Osteoblast (primary cell): ENCODE measurements around the gene COA8. TPM values are rescaled to one million over a fixed set of nuclear protein-coding genes. Genes with fewer than 3 reads are reported as not detected.

ENCODE experiments used
- DNase-seq: peaks from one replicate; pipeline ENCODE4 v3.0.0; 2011; ENCODE audit warnings: low spot score, mixed read lengths; ENCODE audit not compliant: insufficient read length; ENCODE audit errors: missing footprints
- H2AFZ ChIP-seq: 2 replicates; pipeline ENCODE4 v1.6.0; 2011; ENCODE audit warnings: mild to moderate bottlenecking, low read length
- H3K27ac ChIP-seq: 2 replicates; pipeline ENCODE4 v1.5.1; 2011; ENCODE audit warnings: mild to moderate bottlenecking, low read depth, low read length, moderate library complexity
- H3K27me3 ChIP-seq: 2 replicates; pipeline ENCODE4 v1.6.0; 2012; ENCODE audit warnings: mild to moderate bottlenecking, control low read depth, inconsistent platforms, low read length, moderate library complexity; ENCODE audit not compliant: insufficient read depth
- H3K36me3 ChIP-seq: 2 replicates; pipeline ENCODE4 v1.5.1; 2011; ENCODE audit warnings: mild to moderate bottlenecking, low read length, control low read depth, moderate library complexity; ENCODE audit not compliant: insufficient read depth
- H3K4me1 ChIP-seq: 2 replicates; pipeline ENCODE4 v1.5.1; 2011; ENCODE audit warnings: mild to moderate bottlenecking, low read length, control low read depth, moderate library complexity; ENCODE audit not compliant: insufficient read depth
- H3K4me2 ChIP-seq: 2 replicates; pipeline ENCODE4 v1.6.0; 2011; ENCODE audit warnings: mild to moderate bottlenecking, low read length; ENCODE audit not compliant: insufficient read depth
- H3K4me3 ChIP-seq: fragments of 200-600 bp; sonication (generic); 3 replicates; pipeline ENCODE4 v1.5.1; 2012; ENCODE audit warnings: mild to moderate bottlenecking, low read length, inconsistent platforms; ENCODE audit not compliant: insufficient read depth
- H3K79me2 ChIP-seq: 2 replicates; pipeline ENCODE4 v1.6.0; 2012; ENCODE audit warnings: mild to moderate bottlenecking, low read length, control low read depth, inconsistent platforms; ENCODE audit not compliant: insufficient read depth
- H3K9me3 ChIP-seq: 2 replicates; pipeline ENCODE4 v1.5.1; 2011; ENCODE audit warnings: low read depth, low read length, control low read depth
- H4K20me1 ChIP-seq: 2 replicates; pipeline ENCODE4 v1.6.0; 2012; ENCODE audit warnings: mild to moderate bottlenecking, low read length, control low read depth; ENCODE audit not compliant: insufficient read depth
- total RNA-seq: library from RNA; depleted of rRNA; stranded (reverse); fragments of >200 nt; gene quantifications from 2 replicates; pipeline ENCODE4 v1.2.3, GENCODE V29; 2012
- TF ChIP-seq, protein P1 (sequence below): IDR thresholded peaks from 2 replicates; pipeline ENCODE4 v1.5.1; 2011; ENCODE audit warnings: mild to moderate bottlenecking, low read depth, low read length, moderate library complexity; ENCODE audit errors: extremely low read depth

The COA8 gene
- total RNA-seq, 1 donor: 24.6 TPM

GRCh38 chr14:103521951-103522563 is 40.7 kb upstream of the COA8 start:
- no peak overlapping the region for H2AFZ ChIP-seq
- H3K27ac ChIP-seq: no peak overlapping the region
- TF ChIP-seq, protein P1, sequence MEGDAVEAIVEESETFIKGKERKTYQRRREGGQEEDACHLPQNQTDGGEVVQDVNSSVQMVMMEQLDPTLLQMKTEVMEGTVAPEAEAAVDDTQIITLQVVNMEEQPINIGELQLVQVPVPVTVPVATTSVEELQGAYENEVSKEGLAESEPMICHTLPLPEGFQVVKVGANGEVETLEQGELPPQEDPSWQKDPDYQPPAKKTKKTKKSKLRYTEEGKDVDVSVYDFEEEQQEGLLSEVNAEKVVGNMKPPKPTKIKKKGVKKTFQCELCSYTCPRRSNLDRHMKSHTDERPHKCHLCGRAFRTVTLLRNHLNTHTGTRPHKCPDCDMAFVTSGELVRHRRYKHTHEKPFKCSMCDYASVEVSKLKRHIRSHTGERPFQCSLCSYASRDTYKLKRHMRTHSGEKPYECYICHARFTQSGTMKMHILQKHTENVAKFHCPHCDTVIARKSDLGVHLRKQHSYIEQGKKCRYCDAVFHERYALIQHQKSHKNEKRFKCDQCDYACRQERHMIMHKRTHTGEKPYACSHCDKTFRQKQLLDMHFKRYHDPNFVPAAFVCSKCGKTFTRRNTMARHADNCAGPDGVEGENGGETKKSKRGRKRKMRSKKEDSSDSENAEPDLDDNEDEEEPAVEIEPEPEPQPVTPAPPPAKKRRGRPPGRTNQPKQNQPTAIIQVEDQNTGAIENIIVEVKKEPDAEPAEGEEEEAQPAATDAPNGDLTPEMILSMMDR: no peak
- peak; percentile 91 for DNase-seq
- no peaks in the 10 kb centered on the region for H3K79me2 ChIP-seq
- H3K9me3 ChIP-seq: no peaks in the 10 kb centered on the region
- H4K20me1 ChIP-seq: peaks cover 5% of the 10 kb centered on the region
- no peaks in the 10 kb centered on the region for H3K36me3 ChIP-seq
- peak overlapping the region; percentile 64 for H3K4me3 ChIP-seq
- peak overlapping the region; percentile 65 for H3K4me2 ChIP-seq
- H3K4me1 ChIP-seq: peaks cover 26% of the 10 kb centered on the region
- peaks cover 28% of the 10 kb centered on the region for H3K27me3 ChIP-seq

GRCh38 chr14:103522649-103523574 is 39.8 kb upstream of the COA8 start, which contains the start of gene CKB:
Gene CKB (minus strand): TSS chr14:103522830. CDS start chr14:103522493, 337 bp downstream.
- Histone ChIP-seq H3K4me3 (peak within 1 kb of the TSS; percentile 64), H2AFZ (no peak within 1 kb of the TSS), H3K9me3 (no peaks in the 10 kb centered on the region), H3K79me2 (no peaks in the 10 kb centered on the region), H4K20me1 (peaks cover 5% of the 10 kb centered on the region), H3K4me2 (peak within 1 kb of the TSS; percentile 65), H3K27me3 (peaks cover 28% of the 10 kb centered on the region), H3K4me1 (peaks cover 35% of the 10 kb centered on the region), H3K27ac (no peak within 1 kb of the TSS), H3K36me3 (no peaks in the 10 kb centered on the region)
- TF ChIP-seq, protein P1: no peak
- DNase-seq: peak; percentile 98

GRCh38 chr14:103523575-103523954 is 39.2 kb upstream of the COA8 start:
- DNase-seq: peak; percentile 69
- Histone ChIP-seq H3K4me3 (no peak overlapping the region), H3K4me1 (peaks cover 41% of the 10 kb centered on the region), H3K27ac (no peak overlapping the region), H4K20me1 (peaks cover 5% of the 10 kb centered on the region), H3K4me2 (no peak overlapping the region), H3K79me2 (peaks cover under 1% of the 10 kb centered on the region), H3K9me3 (no peaks in the 10 kb centered on the region), H3K36me3 (no peaks in the 10 kb centered on the region), H3K27me3 (peaks cover 28% of the 10 kb centered on the region), H2AFZ (no peak overlapping the region)
- TF ChIP-seq, protein P1: no peak
